ENCODE measurements around the gene CD74.
"Not testable (repeated sequence)": the region's sequence is repeated elsewhere in the genome, so short reads cannot be mapped to it uniquely, and the experiment has no call there.

- TF ChIP-seq POLR2A, CTCF (IDR thresholded peaks at IDR 0.05): not testable (repeated sequence)
Measured at GRCh38 chr5:150413902-150414790, 1.4 kb upstream of the CD74 start.

Measured in uterus (tissue), 2 donors.